Astrocyte of the spinal cord (primary cell): ENCODE results near the gene ZNF654.
A peak's percentile ranks its signal among the peaks of the same experiment; 100 is the strongest.
"Not testable (repeated sequence)": the region's sequence is repeated elsewhere in the genome, so short reads cannot be mapped to it uniquely, and the experiment has no call there.

Experiments
- DNase-seq: peaks from one replicate; pipeline ENCODE4 v3.0.0; 2011; ENCODE audit warnings: low read depth, low spot score
- H3K4me3 ChIP-seq: 2 replicates; pipeline ENCODE4 v1.5.1; 2011; ENCODE audit warnings: low read depth, mild to moderate bottlenecking, low read length, moderate library complexity
- CTCF ChIP-seq: IDR thresholded peaks from 2 replicates; pipeline ENCODE4 v1.5.1; 2012; ENCODE audit warnings: low read depth, mild to moderate bottlenecking, low read length, inconsistent platforms
- in situ Hi-C: cut with HindIII; loops from 2 replicates; pipeline ENCODE4 v1.10.0; 2017; ENCODE audit warnings: low sequenced_read_pairs

ZNF654 gene

GRCh38 chr3:88058581-88059379, at the start of gene ZNF654, which contains the start of gene CGGBP1:
TSS of gene ZNF654 (plus strand) at chr3:88059255. CDS start at chr3:88059320, 65 bp downstream.
TSS of gene CGGBP1 (minus strand) at chr3:88059005. CDS start at chr3:88055976, 3,029 bp downstream.
- TF ChIP-seq CTCF, result no peak
- peak within 1 kb of the TSS; percentile 78 for H3K4me3 ChIP-seq
- in situ Hi-C loops, result no loop called here
- peak; percentile 100 for DNase-seq

- in situ Hi-C loops, result no loop called here
- H3K4me3 ChIP-seq, result no peak overlapping the region
- DNase-seq, result no peak
- no peak for TF ChIP-seq CTCF
Observed at GRCh38 chr3:88010810-88011209, 48.2 kb upstream of the ZNF654 start.

- no peak overlapping the region for H3K4me3 ChIP-seq
Observed at GRCh38 chr3:88013592-88013991, 45.5 kb upstream of the ZNF654 start.

GRCh38 chr3:88015656-88016055, 43.4 kb upstream of the ZNF654 start:
- DNase-seq, in situ Hi-C loops, H3K4me3 ChIP-seq: not testable (repeated sequence)

More at GRCh38 chr3:88013592-88013991, 45.5 kb upstream of the ZNF654 start:
- in situ Hi-C loops, result no loop called here
- no peak for TF ChIP-seq CTCF
- no peak for DNase-seq

- in situ Hi-C loops, result no loop called here
- no peak overlapping the region for H3K4me3 ChIP-seq
- no peak for TF ChIP-seq CTCF
- peak; percentile 12 for DNase-seq
Observed at GRCh38 chr3:88019024-88019423, 40.0 kb upstream of the ZNF654 start.

GRCh38 chr3:88025001-88025552, 34.0 kb upstream of the ZNF654 start:
- TF ChIP-seq CTCF, result no peak
- in situ Hi-C loops, result no loop called here
- no peak overlapping the region for H3K4me3 ChIP-seq
- DNase-seq, result no peak

GRCh38 chr3:88028876-88029275, 30.2 kb upstream of the ZNF654 start:
- in situ Hi-C loops, result no loop called here
- TF ChIP-seq CTCF, result no peak
- DNase-seq, result no peak
- H3K4me3 ChIP-seq, result no peak overlapping the region
